GM23338 (cell line): ENCODE data around the gene ZNF641. TPM values are rescaled to one million over a fixed set of nuclear protein-coding genes. Genes with fewer than 3 reads are reported as not detected.

Experiments
- ATAC-seq: fragments of 200-7000 bp; cut with Tn5 transposase; 3 replicates; pipeline ENCODE4 v1.9.1; 2020
- DNase-seq: peaks from one replicate; pipeline ENCODE4 v3.0.0-alpha.2; 2015; ENCODE audit warnings: low spot score
- H2AFZ ChIP-seq: fragments of 200-600 bp; sonication (generic); 2 replicates; pipeline ENCODE4 v1.8.0; 2016; ENCODE audit warnings: antibody characterized with exemption, mild to moderate bottlenecking, moderate library complexity
- H3F3A ChIP-seq: fragments of 200-600 bp; sonication (generic); replicated peaks from 2 replicates; pipeline ENCODE4 v1.8.0; 2017; ENCODE audit warnings: antibody characterized with exemption, mixed run types, low read depth
- H3K27ac ChIP-seq: fragments of 200-600 bp; sonication (generic); 2 replicates; pipeline ENCODE4 v1.6.1; 2016; ENCODE audit warnings: low read depth
- H3K27me3 ChIP-seq: fragments of 200-600 bp; sonication (generic); 2 replicates; pipeline ENCODE4 v1.8.0; 2016; ENCODE audit warnings: mild to moderate bottlenecking, mixed run types, moderate library complexity; ENCODE audit not compliant: insufficient read depth
- H3K36me3 ChIP-seq: fragments of 200-600 bp; sonication (generic); 2 replicates; pipeline ENCODE4 v1.8.0; 2016; ENCODE audit warnings: mild to moderate bottlenecking; ENCODE audit not compliant: insufficient read depth
- H3K4me1 ChIP-seq: fragments of 200-600 bp; sonication (generic); 2 replicates; pipeline ENCODE4 v1.8.0; 2016; ENCODE audit warnings: mild to moderate bottlenecking, moderate library complexity; ENCODE audit not compliant: insufficient read depth
- H3K4me2 ChIP-seq: fragments of 200-600 bp; sonication (generic); 2 replicates; pipeline ENCODE4 v1.7.1; 2017; ENCODE audit warnings: mixed run types
- H3K4me3 ChIP-seq: fragments of 200-600 bp; sonication (generic); 2 replicates; pipeline ENCODE4 v1.6.1; 2016; ENCODE audit warnings: mixed run types
- H3K79me2 ChIP-seq: fragments of 200-600 bp; sonication (generic); replicated peaks from 2 replicates; pipeline ENCODE4 v1.8.0; 2017; ENCODE audit warnings: mild to moderate bottlenecking; ENCODE audit not compliant: insufficient read depth
- H3K9me2 ChIP-seq: fragments of 200-600 bp; sonication (generic); 2 replicates; pipeline ENCODE4 v1.8.0; 2017; ENCODE audit not compliant: insufficient read depth
- H4K20me1 ChIP-seq: fragments of 200-600 bp; sonication (generic); replicated peaks from 2 replicates; pipeline ENCODE4 v1.8.0; 2017; ENCODE audit warnings: mild to moderate bottlenecking; ENCODE audit not compliant: insufficient read depth
- H3K27ac Mint-ChIP-seq: 2 replicates; pipeline ENCODE4 v1.8.0; 2020; ENCODE audit warnings: inconsistent platforms, mild to moderate bottlenecking, moderate library complexity, mixed read lengths
- H3K27me3 Mint-ChIP-seq: 3 replicates; pipeline ENCODE4 v1.8.0; 2022; ENCODE audit warnings: low read depth, mild to moderate bottlenecking, moderate library complexity, mixed read lengths, inconsistent platforms; ENCODE audit not compliant: insufficient read depth, poor library complexity
- H3K36me3 Mint-ChIP-seq: 3 replicates; pipeline ENCODE4 v1.8.0; 2021; ENCODE audit warnings: low read depth, mild to moderate bottlenecking, inconsistent platforms, moderate library complexity, mixed read lengths
- H3K4me1 Mint-ChIP-seq: 3 replicates; pipeline ENCODE4 v1.8.0; 2020; ENCODE audit warnings: mild to moderate bottlenecking, inconsistent platforms, mixed read lengths
- H3K4me3 Mint-ChIP-seq: 3 replicates; pipeline ENCODE4 v1.8.0; 2021; ENCODE audit warnings: moderate library complexity, mild to moderate bottlenecking, inconsistent platforms, mixed read lengths
- H3K9me3 Mint-ChIP-seq: 3 replicates; pipeline ENCODE4 v1.8.0; 2020; ENCODE audit warnings: moderate library complexity, mild to moderate bottlenecking, inconsistent platforms, mixed read lengths
- CREB1 ChIP-seq: fragments of 250-450 bp; sonication (Bioruptor Pico); IDR thresholded peaks from 2 replicates; pipeline ENCODE4 v1.5.0; 2020; ENCODE audit warnings: low read depth, mild to moderate bottlenecking, moderate library complexity
- EZH2 ChIP-seq: fragments of 200-600 bp; sonication (generic); IDR thresholded peaks from one replicate; pipeline ENCODE4 v1.8.0; 2017; ENCODE audit warnings: antibody characterized with exemption, mild to moderate bottlenecking, low read depth; ENCODE audit not compliant: unreplicated experiment
- JUNB ChIP-seq: IDR thresholded peaks from one replicate; pipeline ENCODE4 v1.6.1; 2016; ENCODE audit warnings: antibody characterized with exemption; ENCODE audit not compliant: unreplicated experiment
- STAT1 ChIP-seq: IDR thresholded peaks from one replicate; pipeline ENCODE4 v1.6.1; 2016; ENCODE audit warnings: antibody characterized with exemption; ENCODE audit not compliant: unreplicated experiment
- ZNF331 ChIP-seq: fragments of 250-450 bp; sonication (Bioruptor Pico); IDR thresholded peaks from 2 replicates; pipeline ENCODE4 v1.5.0; 2020; ENCODE audit warnings: low read depth, mild to moderate bottlenecking, moderate library complexity
- polyA plus RNA-seq: library from polyadenylated mRNA; unstranded; fragments of >200 nt; fragmentation: Nextera tagmentation; extraction: Ambion mirVana; gene quantifications from 2 replicates; pipeline ENCODE4 v1.2.1, GENCODE V29; 2016
- total RNA-seq: library from RNA; depleted of rRNA; stranded (reverse); fragments of >200 nt; shearing (Covaris generic); gene quantifications from 2 replicates; pipeline ENCODE4 v1.2.3, GENCODE V29; 2014
- TF ChIP-seq, protein P1 (sequence below), 2 experiments: fragments of 200-600 bp in 1 of 2; sonication (generic) in 1 of 2; conservative IDR thresholded peaks; 2 replicates each; pipeline versions ENCODE4 v1.5.1 to v1.6.1; 2016 to 2017; ENCODE audit warnings: antibody characterized with exemption in 2 of 2, low read depth in 2 of 2, mild to moderate bottlenecking in 2 of 2, moderate library complexity in 1 of 2
- TF ChIP-seq, protein P2 (sequence below): IDR thresholded peaks from 2 replicates; pipeline ENCODE4 v1.6.1; 2016; ENCODE audit warnings: antibody characterized with exemption
- TF ChIP-seq, protein P3 (sequence below): IDR thresholded peaks from one replicate; pipeline ENCODE4 v1.6.1; 2018; ENCODE audit warnings: antibody characterized with exemption; ENCODE audit not compliant: unreplicated experiment
- TF ChIP-seq, protein P4 (sequence below): fragments of 250-450 bp; sonication (Bioruptor Pico); IDR thresholded peaks from 2 replicates; pipeline ENCODE4 v1.5.0; 2020; ENCODE audit warnings: mild to moderate bottlenecking, moderate library complexity

Gene ZNF641
- total and polyA plus RNA-seq, 2 experiments from 2014 or later: 1.4 to 7.2 TPM

DNA sequence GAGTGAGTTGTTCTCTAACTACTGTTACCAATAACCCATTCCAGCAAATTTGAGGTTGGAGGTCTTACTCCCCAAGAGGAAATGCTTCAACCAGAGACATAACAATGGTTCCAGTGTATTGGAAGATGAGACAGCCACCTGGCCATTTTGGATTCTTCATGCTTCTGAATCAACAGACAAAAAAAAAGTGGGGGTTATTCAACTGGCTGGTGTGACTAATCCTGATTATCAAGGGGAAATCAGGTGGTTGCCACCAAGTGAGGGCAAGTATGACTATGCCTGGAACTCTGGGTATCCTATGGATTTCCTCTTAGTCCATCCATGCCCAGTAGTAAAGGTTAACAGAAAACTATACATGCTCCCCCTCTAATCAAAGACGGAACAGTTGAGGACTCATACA lies 29.9 kb upstream of the ZNF641 start:
- H3K4me1 Mint-ChIP-seq: no peaks in the 10 kb centered on the region
- Histone ChIP-seq H3K4me1 (no peaks in the 10 kb centered on the region), H3K4me3 (no peak overlapping the region), H3K4me2 (no peak overlapping the region), H3K27ac (no peak overlapping the region), H2AFZ (no peak overlapping the region), H3K27me3 (no peaks in the 10 kb centered on the region; the same call in 1 of the 2 replicates), H3K36me3 (no peaks in the 10 kb centered on the region), H3K79me2 (no peaks in the 10 kb centered on the region), H3F3A (no peaks in the 10 kb centered on the region), H4K20me1 (no peaks in the 10 kb centered on the region), H3K9me2 (0 out of 2 replicates have a peak, but pooled peaks cover 17% of the 10 kb centered on the region)
- no peak overlapping the region for H3K27ac Mint-ChIP-seq
- no peak for DNase-seq
- no peak for ATAC-seq
- no peaks in the 10 kb centered on the region for H3K36me3 Mint-ChIP-seq
- H3K4me3 Mint-ChIP-seq: no peak overlapping the region
- TF ChIP-seq, protein P1, sequence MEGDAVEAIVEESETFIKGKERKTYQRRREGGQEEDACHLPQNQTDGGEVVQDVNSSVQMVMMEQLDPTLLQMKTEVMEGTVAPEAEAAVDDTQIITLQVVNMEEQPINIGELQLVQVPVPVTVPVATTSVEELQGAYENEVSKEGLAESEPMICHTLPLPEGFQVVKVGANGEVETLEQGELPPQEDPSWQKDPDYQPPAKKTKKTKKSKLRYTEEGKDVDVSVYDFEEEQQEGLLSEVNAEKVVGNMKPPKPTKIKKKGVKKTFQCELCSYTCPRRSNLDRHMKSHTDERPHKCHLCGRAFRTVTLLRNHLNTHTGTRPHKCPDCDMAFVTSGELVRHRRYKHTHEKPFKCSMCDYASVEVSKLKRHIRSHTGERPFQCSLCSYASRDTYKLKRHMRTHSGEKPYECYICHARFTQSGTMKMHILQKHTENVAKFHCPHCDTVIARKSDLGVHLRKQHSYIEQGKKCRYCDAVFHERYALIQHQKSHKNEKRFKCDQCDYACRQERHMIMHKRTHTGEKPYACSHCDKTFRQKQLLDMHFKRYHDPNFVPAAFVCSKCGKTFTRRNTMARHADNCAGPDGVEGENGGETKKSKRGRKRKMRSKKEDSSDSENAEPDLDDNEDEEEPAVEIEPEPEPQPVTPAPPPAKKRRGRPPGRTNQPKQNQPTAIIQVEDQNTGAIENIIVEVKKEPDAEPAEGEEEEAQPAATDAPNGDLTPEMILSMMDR (conservative IDR thresholded peaks at IDR 0.05; ENCODE audit: low read depth in 2 of 2): no peak
- TF ChIP-seq JUNB: no peak
- TF ChIP-seq, protein P2, sequence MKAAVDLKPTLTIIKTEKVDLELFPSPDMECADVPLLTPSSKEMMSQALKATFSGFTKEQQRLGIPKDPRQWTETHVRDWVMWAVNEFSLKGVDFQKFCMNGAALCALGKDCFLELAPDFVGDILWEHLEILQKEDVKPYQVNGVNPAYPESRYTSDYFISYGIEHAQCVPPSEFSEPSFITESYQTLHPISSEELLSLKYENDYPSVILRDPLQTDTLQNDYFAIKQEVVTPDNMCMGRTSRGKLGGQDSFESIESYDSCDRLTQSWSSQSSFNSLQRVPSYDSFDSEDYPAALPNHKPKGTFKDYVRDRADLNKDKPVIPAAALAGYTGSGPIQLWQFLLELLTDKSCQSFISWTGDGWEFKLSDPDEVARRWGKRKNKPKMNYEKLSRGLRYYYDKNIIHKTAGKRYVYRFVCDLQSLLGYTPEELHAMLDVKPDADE: no peak
- TF ChIP-seq, protein P3, sequence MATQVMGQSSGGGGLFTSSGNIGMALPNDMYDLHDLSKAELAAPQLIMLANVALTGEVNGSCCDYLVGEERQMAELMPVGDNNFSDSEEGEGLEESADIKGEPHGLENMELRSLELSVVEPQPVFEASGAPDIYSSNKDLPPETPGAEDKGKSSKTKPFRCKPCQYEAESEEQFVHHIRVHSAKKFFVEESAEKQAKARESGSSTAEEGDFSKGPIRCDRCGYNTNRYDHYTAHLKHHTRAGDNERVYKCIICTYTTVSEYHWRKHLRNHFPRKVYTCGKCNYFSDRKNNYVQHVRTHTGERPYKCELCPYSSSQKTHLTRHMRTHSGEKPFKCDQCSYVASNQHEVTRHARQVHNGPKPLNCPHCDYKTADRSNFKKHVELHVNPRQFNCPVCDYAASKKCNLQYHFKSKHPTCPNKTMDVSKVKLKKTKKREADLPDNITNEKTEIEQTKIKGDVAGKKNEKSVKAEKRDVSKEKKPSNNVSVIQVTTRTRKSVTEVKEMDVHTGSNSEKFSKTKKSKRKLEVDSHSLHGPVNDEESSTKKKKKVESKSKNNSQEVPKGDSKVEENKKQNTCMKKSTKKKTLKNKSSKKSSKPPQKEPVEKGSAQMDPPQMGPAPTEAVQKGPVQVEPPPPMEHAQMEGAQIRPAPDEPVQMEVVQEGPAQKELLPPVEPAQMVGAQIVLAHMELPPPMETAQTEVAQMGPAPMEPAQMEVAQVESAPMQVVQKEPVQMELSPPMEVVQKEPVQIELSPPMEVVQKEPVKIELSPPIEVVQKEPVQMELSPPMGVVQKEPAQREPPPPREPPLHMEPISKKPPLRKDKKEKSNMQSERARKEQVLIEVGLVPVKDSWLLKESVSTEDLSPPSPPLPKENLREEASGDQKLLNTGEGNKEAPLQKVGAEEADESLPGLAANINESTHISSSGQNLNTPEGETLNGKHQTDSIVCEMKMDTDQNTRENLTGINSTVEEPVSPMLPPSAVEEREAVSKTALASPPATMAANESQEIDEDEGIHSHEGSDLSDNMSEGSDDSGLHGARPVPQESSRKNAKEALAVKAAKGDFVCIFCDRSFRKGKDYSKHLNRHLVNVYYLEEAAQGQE: no peak
- TF ChIP-seq CREB1 (CRISPR knock-in tag): no peak
- TF ChIP-seq, protein P4, sequence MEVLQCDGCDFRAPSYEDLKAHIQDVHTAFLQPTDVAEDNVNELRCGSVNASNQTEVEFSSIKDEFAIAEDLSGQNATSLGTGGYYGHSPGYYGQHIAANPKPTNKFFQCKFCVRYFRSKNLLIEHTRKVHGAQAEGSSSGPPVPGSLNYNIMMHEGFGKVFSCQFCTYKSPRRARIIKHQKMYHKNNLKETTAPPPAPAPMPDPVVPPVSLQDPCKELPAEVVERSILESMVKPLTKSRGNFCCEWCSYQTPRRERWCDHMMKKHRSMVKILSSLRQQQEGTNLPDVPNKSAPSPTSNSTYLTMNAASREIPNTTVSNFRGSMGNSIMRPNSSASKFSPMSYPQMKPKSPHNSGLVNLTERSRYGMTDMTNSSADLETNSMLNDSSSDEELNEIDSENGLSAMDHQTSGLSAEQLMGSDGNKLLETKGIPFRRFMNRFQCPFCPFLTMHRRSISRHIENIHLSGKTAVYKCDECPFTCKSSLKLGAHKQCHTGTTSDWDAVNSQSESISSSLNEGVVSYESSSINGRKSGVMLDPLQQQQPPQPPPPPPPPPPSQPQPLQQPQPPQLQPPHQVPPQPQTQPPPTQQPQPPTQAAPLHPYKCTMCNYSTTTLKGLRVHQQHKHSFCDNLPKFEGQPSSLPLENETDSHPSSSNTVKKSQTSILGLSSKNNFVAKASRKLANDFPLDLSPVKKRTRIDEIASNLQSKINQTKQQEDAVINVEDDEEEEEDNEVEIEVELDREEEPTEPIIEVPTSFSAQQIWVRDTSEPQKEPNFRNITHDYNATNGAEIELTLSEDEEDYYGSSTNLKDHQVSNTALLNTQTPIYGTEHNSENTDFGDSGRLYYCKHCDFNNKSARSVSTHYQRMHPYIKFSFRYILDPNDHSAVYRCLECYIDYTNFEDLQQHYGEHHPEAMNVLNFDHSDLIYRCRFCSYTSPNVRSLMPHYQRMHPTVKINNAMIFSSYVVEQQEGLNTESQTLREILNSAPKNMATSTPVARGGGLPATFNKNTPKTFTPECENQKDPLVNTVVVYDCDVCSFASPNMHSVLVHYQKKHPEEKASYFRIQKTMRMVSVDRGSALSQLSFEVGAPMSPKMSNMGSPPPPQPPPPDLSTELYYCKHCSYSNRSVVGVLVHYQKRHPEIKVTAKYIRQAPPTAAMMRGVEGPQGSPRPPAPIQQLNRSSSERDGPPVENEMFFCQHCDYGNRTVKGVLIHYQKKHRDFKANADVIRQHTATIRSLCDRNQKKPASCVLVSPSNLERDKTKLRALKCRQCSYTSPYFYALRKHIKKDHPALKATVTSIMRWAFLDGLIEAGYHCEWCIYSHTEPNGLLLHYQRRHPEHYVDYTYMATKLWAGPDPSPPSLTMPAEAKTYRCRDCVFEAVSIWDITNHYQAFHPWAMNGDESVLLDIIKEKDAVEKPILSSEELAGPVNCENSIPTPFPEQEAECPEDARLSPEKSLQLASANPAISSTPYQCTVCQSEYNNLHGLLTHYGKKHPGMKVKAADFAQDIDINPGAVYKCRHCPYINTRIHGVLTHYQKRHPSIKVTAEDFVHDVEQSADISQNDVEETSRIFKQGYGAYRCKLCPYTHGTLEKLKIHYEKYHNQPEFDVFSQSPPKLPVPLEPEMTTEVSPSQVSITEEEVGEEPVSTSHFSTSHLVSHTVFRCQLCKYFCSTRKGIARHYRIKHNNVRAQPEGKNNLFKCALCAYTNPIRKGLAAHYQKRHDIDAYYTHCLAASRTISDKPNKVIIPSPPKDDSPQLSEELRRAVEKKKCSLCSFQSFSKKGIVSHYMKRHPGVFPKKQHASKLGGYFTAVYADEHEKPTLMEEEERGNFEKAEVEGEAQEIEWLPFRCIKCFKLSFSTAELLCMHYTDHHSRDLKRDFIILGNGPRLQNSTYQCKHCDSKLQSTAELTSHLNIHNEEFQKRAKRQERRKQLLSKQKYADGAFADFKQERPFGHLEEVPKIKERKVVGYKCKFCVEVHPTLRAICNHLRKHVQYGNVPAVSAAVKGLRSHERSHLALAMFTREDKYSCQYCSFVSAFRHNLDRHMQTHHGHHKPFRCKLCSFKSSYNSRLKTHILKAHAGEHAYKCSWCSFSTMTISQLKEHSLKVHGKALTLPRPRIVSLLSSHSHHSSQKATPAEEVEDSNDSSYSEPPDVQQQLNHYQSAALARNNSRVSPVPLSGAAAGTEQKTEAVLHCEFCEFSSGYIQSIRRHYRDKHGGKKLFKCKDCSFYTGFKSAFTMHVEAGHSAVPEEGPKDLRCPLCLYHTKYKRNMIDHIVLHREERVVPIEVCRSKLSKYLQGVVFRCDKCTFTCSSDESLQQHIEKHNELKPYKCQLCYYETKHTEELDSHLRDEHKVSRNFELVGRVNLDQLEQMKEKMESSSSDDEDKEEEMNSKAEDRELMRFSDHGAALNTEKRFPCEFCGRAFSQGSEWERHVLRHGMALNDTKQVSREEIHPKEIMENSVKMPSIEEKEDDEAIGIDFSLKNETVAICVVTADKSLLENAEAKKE: no peak
- TF ChIP-seq ZNF331 (CRISPR knock-in tag): no peak
- TF ChIP-seq EZH2: no peak
- no peak for TF ChIP-seq STAT1
- peaks cover 3% of the 10 kb centered on the region for H3K27me3 Mint-ChIP-seq
- no peaks in the 10 kb centered on the region for H3K9me3 Mint-ChIP-seq
